ENCODE results near the gene PAF1.
A peak's percentile ranks its signal among the peaks of the same experiment; 100 is the strongest.

PAF1 gene

DNA sequence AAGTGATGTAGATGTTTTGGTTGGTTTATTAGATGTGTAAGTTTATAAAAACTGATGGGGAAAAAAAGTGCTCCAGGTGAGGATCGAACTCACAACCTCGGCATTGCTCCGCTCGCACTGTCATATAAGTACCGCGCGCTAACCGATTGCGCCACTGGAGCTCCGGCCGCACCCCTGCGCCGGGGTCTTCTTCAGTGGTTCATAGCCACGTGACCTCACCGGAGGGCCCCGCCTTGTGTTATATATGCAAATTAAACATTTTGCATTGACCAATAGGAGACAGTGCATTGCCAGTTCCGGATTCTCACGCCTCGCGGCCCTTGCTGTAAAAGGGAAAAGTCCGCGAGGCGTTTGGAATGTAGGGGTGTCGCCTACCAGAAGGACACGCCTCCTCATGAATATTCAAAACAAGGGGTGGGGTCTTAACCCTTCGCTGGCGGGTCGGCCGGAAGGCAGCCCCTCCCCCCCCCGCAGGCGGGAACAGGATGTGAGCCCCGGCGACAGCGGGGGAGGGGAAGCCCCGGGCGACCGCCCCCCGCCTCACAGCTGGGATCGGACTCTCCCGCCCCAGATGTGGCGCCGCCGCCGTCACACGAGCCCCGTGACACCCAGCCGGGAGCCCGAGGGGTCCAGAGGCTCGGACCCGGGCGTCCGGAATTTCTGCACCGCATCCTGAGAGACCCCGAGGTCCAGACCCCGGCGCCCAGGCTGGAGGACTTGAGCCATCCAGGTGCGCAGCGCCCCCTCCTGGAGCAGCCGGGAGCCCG, 21.4 kb upstream of the PAF1 start, which contains the start of gene PLEKHG2:
PLEKHG2 (plus strand) TSS at position 570 of the 767 bp plus-strand sequence. CDS start 1,418 bp downstream, outside the sequence.
- Mint-ChIP-seq H3K4me3 (peak within 1 kb of the TSS; percentile 81), H3K27ac (peak within 1 kb of the TSS; percentile 98), H3K36me3 (ENCODE audit: low read depth) (peaks cover 53% of the 10 kb centered on the region), H3K9me3 (no peaks in the 10 kb centered on the region), H3K4me1 (ENCODE audit: low read depth) (peaks cover 44% of the 10 kb centered on the region), H3K27me3 (peaks cover 2% of the 10 kb centered on the region)
- intact Hi-C loops (cut with micrococcal nuclease) = loop anchor here (1.0 to 5.0 kb wide), 3 partner anchors 14 to 70 kb away; partner anchors contain the start of gene SAMD4B

- Mint-ChIP-seq H3K4me3 (peak overlapping the region; percentile 81), H3K36me3 (ENCODE audit: low read depth) (peaks cover 54% of the 10 kb centered on the region), H3K9me3 (no peaks in the 10 kb centered on the region), H3K27me3 (peaks cover 2% of the 10 kb centered on the region), H3K27ac (peak overlapping the region; percentile 98), H3K4me1 (ENCODE audit: low read depth) (peaks cover 40% of the 10 kb centered on the region)
- intact Hi-C loops (cut with micrococcal nuclease) = loop anchor here (1.0 to 5.0 kb wide), 3 partner anchors 13 to 69 kb away; partner anchors contain the start of gene SAMD4B
Measured at GRCh38 chr19:39411832-39412099, 20.9 kb upstream of the PAF1 start.

GRCh38 chr19:39411081-39411831, 20.4 kb upstream of the PAF1 start:
- H3K4me1 Mint-ChIP-seq (ENCODE audit: low read depth) = peaks cover 39% of the 10 kb centered on the region
- peak overlapping the region; percentile 81 for H3K4me3 Mint-ChIP-seq
- intact Hi-C loops (cut with micrococcal nuclease) = loop anchor here (5.0 kb wide), 1 partner anchor 69 kb away; the partner anchor contains the start of gene SAMD4B
- peaks cover 54% of the 10 kb centered on the region for H3K36me3 Mint-ChIP-seq (ENCODE audit: low read depth)
- H3K27ac Mint-ChIP-seq = peak overlapping the region; percentile 98
- peaks cover 2% of the 10 kb centered on the region for H3K27me3 Mint-ChIP-seq
- H3K9me3 Mint-ChIP-seq = no peaks in the 10 kb centered on the region

DNA sequence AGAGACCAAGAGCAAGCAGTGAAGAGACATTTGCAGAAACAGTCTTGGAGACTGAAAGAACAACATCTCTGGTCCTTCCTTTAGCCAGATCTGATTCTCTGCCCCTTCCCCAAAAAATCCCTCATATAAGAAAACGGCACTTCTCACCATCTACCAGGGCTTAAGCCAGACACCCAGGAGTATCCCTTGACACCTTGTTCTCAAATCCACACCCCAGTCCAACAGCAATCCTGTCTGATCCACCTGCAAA, 19.9 kb upstream of the PAF1 start:
- H3K4me3 Mint-ChIP-seq = peak overlapping the region; percentile 81
- intact Hi-C loops (cut with micrococcal nuclease) = loop anchor here (5.0 kb wide), 1 partner anchor 68 kb away; the partner anchor contains the start of gene SAMD4B
- H3K9me3 Mint-ChIP-seq = no peaks in the 10 kb centered on the region
- peak overlapping the region; percentile 98 for H3K27ac Mint-ChIP-seq
- peaks cover 2% of the 10 kb centered on the region for H3K27me3 Mint-ChIP-seq
- peaks cover 44% of the 10 kb centered on the region for H3K4me1 Mint-ChIP-seq (ENCODE audit: low read depth)
- peaks cover 56% of the 10 kb centered on the region for H3K36me3 Mint-ChIP-seq (ENCODE audit: low read depth)

- Mint-ChIP-seq H3K36me3 (ENCODE audit: low read depth) (peaks cover 56% of the 10 kb centered on the region), H3K4me1 (ENCODE audit: low read depth) (peaks cover 49% of the 10 kb centered on the region), H3K9me3 (no peaks in the 10 kb centered on the region), H3K27ac (peak overlapping the region; percentile 98), H3K4me3 (peak overlapping the region; percentile 81), H3K27me3 (peaks cover 2% of the 10 kb centered on the region)
- intact Hi-C loops (cut with micrococcal nuclease) = loop anchor here (5.0 kb wide), 1 partner anchor 68 kb away; the partner anchor contains the start of gene SAMD4B
Measured at GRCh38 chr19:39410017-39410830, 19.3 kb upstream of the PAF1 start.

DNA sequence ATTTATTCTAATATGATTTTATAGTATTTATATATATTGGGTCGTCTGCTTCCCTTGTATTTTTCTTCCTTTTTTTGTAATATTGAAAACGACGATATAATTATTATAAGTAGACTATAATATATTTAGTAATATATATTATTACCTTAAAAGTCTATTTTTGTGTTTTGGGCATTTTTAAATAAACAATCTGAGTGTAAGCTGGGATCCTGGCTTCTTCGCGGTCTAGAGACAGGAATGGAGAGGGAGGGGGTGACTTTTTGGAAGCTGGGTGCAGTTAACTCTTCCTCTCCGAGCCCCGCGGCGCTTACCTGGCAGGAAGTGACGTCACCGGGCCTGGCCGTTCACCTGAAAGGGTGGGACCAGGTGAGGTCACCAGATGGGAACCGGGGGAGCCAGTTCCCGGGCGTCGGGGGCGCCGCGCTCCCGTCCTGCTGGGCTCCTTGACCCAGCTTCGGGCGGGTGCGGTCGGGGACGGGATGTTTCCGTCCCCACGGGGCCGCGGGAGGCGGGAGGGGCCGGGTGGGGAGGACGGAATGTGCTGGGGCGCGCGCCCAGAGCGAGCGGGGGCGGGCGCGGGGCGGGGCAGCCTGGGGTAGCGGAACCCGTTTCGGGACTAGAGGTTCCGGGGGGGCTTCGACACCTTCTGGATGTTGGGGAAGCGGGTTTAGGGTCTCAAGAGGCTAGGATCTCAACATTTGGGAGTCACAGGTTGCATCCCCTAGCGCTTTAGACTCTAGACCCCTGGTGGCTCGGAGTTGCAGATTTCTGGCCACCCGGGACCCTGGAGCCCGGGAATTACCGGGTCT, 18.5 kb upstream of the PAF1 start:
- Mint-ChIP-seq H3K27me3 (peaks cover 2% of the 10 kb centered on the region), H3K36me3 (ENCODE audit: low read depth) (peaks cover 56% of the 10 kb centered on the region), H3K27ac (peak overlapping the region; percentile 98), H3K9me3 (no peaks in the 10 kb centered on the region), H3K4me1 (ENCODE audit: low read depth) (peaks cover 48% of the 10 kb centered on the region), H3K4me3 (peak overlapping the region; percentile 99)
- intact Hi-C loops (cut with micrococcal nuclease) = loop anchor here (5.0 kb wide), 1 partner anchor 67 kb away; the partner anchor contains the start of gene SAMD4B

DNA sequence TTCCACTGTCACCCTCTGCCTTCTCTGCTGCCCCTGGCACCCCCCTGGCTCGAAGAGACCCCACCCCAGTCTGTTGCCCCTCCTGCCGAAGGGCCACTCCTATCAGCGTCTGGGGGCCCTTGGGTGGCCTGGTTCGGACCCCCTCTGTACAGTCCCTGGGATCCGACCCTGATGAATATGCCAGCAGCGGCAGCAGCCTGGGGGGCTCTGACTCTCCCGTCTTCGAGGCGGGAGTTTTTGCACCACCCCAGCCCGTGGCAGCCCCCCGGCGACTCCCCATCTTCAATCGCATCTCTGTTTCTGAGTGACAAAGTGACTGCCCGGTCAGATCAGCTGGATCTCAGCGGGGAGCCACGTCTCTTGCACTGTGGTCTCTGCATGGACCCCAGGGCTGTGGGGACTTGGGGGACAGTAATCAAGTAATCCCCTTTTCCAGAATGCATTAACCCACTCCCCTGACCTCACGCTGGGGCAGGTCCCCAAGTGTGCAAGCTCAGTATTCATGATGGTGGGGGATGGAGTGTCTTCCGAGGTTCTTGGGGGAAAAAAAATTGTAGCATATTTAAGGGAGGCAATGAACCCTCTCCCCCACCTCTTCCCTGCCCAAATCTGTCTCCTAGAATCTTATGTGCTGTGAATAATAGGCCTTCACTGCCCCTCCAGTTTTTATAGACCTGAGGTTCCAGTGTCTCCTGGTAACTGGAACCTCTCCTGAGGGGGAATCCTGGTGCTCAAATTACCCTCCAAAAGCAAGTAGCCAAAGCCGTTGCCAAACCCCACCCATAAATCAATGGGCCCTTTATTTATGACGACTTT, 17.7 kb upstream of the PAF1 start:
- Mint-ChIP-seq H3K4me1 (ENCODE audit: low read depth) (peaks cover 46% of the 10 kb centered on the region), H3K27ac (peak overlapping the region; percentile 98), H3K9me3 (no peaks in the 10 kb centered on the region), H3K4me3 (peak overlapping the region; percentile 99), H3K27me3 (no peaks in the 10 kb centered on the region), H3K36me3 (ENCODE audit: low read depth) (peaks cover 56% of the 10 kb centered on the region)
- intact Hi-C loops (cut with micrococcal nuclease) = no loop called here

DNA sequence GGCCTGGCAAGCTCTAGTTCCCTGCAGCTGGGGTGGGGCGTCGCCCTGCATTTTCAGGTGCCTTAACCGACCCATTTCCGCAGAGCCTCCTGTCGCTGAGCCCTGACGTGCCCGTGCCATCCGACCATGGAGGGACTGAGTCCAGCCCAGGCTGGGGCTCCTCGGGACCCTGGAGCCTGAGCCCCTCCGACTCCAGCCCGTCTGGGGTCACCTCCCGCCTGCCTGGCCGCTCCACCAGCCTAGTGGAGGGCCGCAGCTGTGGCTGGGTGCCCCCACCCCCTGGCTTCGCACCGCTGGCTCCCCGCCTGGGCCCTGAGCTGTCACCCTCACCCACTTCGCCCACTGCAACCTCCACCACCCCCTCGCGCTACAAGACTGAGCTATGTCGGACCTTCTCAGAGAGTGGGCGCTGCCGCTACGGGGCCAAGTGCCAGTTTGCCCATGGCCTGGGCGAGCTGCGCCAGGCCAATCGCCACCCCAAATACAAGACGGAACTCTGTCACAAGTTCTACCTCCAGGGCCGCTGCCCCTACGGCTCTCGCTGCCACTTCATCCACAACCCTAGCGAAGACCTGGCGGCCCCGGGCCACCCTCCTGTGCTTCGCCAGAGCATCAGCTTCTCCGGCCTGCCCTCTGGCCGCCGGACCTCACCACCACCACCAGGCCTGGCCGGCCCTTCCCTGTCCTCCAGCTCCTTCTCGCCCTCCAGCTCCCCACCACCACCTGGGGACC, 16.9 kb upstream of the PAF1 start:
- peak overlapping the region; percentile 99 for H3K4me3 Mint-ChIP-seq
- intact Hi-C loops (cut with micrococcal nuclease) = no loop called here
- H3K36me3 Mint-ChIP-seq (ENCODE audit: low read depth) = peaks cover 59% of the 10 kb centered on the region
- no peaks in the 10 kb centered on the region for H3K27me3 Mint-ChIP-seq
- H3K27ac Mint-ChIP-seq = peak overlapping the region; percentile 98
- H3K9me3 Mint-ChIP-seq = no peaks in the 10 kb centered on the region
- peaks cover 51% of the 10 kb centered on the region for H3K4me1 Mint-ChIP-seq (ENCODE audit: low read depth)

- intact Hi-C loops (cut with micrococcal nuclease) = no loop called here
- Mint-ChIP-seq H3K27ac (peak overlapping the region; percentile 98), H3K4me1 (ENCODE audit: low read depth) (peaks cover 56% of the 10 kb centered on the region), H3K36me3 (ENCODE audit: low read depth) (peaks cover 62% of the 10 kb centered on the region), H3K27me3 (no peaks in the 10 kb centered on the region), H3K4me3 (peak overlapping the region; percentile 99), H3K9me3 (no peaks in the 10 kb centered on the region)
Measured at GRCh38 chr19:39407410-39407659, 16.4 kb upstream of the PAF1 start.

DNA sequence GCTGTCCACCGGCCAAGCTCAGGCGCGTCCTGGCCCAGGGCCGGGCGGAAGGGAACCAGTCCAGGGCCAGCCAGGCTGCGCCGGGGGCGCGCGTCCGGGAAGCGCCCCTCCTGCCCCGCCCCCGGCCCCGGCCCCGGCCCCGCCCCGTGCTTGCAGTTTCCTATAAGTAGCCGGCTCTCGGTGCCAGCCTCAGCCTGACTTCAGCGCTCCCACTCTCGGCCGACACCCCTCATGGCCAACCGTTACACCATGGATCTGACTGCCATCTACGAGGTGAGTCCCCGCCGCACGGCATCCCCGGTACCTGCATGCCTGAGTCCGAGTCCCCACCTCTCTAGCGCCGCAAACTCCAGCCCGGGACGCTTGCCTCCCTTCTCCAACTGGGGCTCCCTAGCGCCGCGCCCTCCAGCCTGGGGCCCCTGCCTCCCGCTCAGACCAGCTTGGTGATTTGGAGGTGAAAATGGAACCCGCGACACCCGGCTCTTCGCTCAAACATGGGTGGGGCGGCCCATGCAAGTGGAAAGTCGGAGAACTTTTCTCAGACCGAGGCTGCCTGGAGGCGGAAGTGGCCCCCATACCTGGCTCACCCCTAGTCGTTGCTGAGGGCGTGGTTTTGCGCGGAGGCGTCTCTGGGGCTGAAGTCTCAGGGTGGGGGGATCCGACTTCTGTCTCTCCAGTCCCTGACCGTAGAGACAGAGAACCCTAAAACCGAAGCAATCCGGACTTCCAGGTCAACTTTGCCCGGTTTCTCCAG, 15.9 kb upstream of the PAF1 start, which contains the start of gene ZFP36:
ZFP36 (plus strand) TSS at position 192 of the 754 bp plus-strand sequence; CDS start at position 250, 58 bp downstream.
- Mint-ChIP-seq H3K27ac (peak within 1 kb of the TSS; percentile 98), H3K4me3 (peak within 1 kb of the TSS; percentile 99), H3K4me1 (ENCODE audit: low read depth) (peaks cover 61% of the 10 kb centered on the region), H3K36me3 (ENCODE audit: low read depth) (peaks cover 62% of the 10 kb centered on the region), H3K9me3 (no peaks in the 10 kb centered on the region), H3K27me3 (no peaks in the 10 kb centered on the region)
- intact Hi-C loops (cut with micrococcal nuclease) = loop anchor here (1.0 kb wide), 1 partner anchor 9 kb away; no protein-coding TSS in a partner anchor

- peaks cover 63% of the 10 kb centered on the region for H3K4me1 Mint-ChIP-seq (ENCODE audit: low read depth)
- H3K9me3 Mint-ChIP-seq = no peaks in the 10 kb centered on the region
- peak overlapping the region; percentile 99 for H3K4me3 Mint-ChIP-seq
- H3K27me3 Mint-ChIP-seq = no peaks in the 10 kb centered on the region
- intact Hi-C loops (cut with micrococcal nuclease) = loop anchor here (1.0 kb wide), 1 partner anchor 8 kb away; no protein-coding TSS in a partner anchor
- H3K36me3 Mint-ChIP-seq (ENCODE audit: low read depth) = peaks cover 59% of the 10 kb centered on the region
- peak overlapping the region; percentile 98 for H3K27ac Mint-ChIP-seq
Measured at GRCh38 chr19:39405958-39406655, 15.2 kb upstream of the PAF1 start.
